ENCODE measurements around the gene ATCAY.

ATCAY gene

GRCh38 chr19:3910105-3910504, 29.6 kb downstream of the ATCAY start:
- no peak for DNase-seq (ENCODE audit: low read depth)
- H3K4me3 ChIP-seq (ENCODE audit: low read length) = no peak overlapping the region
- no peak for TF ChIP-seq CTCF (conservative IDR thresholded peaks at IDR 0.05; ENCODE audit: low read depth, low read length)

GRCh38 chr19:3914199-3914598, 33.7 kb downstream of the ATCAY start:
- DNase-seq (ENCODE audit: low read depth) = no peak
- TF ChIP-seq CTCF (conservative IDR thresholded peaks at IDR 0.05; ENCODE audit: low read depth, low read length) = no peak

GRCh38 chr19:3916033-3916432, 35.5 kb downstream of the ATCAY start:
- no peak for TF ChIP-seq CTCF (conservative IDR thresholded peaks at IDR 0.05; ENCODE audit: low read depth, low read length)
- no peak overlapping the region for H3K4me3 ChIP-seq (ENCODE audit: low read length)
- no peak for DNase-seq (ENCODE audit: low read depth)

More at GRCh38 chr19:3914199-3914598, 33.7 kb downstream of the ATCAY start:
- H3K4me3 ChIP-seq (ENCODE audit: low read length) = no peak overlapping the region

- no peak for TF ChIP-seq CTCF (conservative IDR thresholded peaks at IDR 0.05; ENCODE audit: low read depth, low read length)
- H3K4me3 ChIP-seq (ENCODE audit: low read length) = no peak overlapping the region
- DNase-seq (ENCODE audit: low read depth) = no peak
Measured at GRCh38 chr19:3919793-3920192, 39.3 kb downstream of the ATCAY start.

GRCh38 chr19:3923096-3923758, 42.7 kb downstream of the ATCAY start:
- H3K4me3 ChIP-seq (ENCODE audit: low read length) = no peak overlapping the region
- no peak for TF ChIP-seq CTCF (conservative IDR thresholded peaks at IDR 0.05; ENCODE audit: low read depth, low read length)
- DNase-seq (ENCODE audit: low read depth) = no peak

- TF ChIP-seq CTCF (conservative IDR thresholded peaks at IDR 0.05; ENCODE audit: low read depth, low read length) = no peak
Measured at GRCh38 chr19:3923912-3924311, 43.4 kb downstream of the ATCAY start.

GRCh38 chr19:3931041-3931440, 50.6 kb downstream of the ATCAY start:
- no peak for DNase-seq (ENCODE audit: low read depth)
- H3K4me3 ChIP-seq (ENCODE audit: low read length) = no peak overlapping the region
- no peak for TF ChIP-seq CTCF (conservative IDR thresholded peaks at IDR 0.05; ENCODE audit: low read depth, low read length)

More at GRCh38 chr19:3923912-3924311, 43.4 kb downstream of the ATCAY start:
- no peak for DNase-seq (ENCODE audit: low read depth)
- H3K4me3 ChIP-seq (ENCODE audit: low read length) = no peak overlapping the region

Measured in retinal pigment epithelial cell (primary cell).